GM18499 (cell line): ENCODE measurements around the gene GASK1B.
A peak's percentile ranks its signal among the peaks of the same experiment; 100 is the strongest.

Experiments used
- ATAC-seq: cut with Tn5 transposase; IDR thresholded peaks from one replicate; pipeline ENCODE4 v1.9.1; 2021; ENCODE audit warnings: moderate number of reproducible peaks; ENCODE audit not compliant: insufficient read depth, unreplicated experiment

The GASK1B gene

GRCh38 chr4:158155656-158156356 lies 17.0 kb downstream of the GASK1B start:
- no peak for ATAC-seq

GRCh38 chr4:158147151-158147550 lies 25.7 kb downstream of the GASK1B start:
- no peak for ATAC-seq

GRCh38 chr4:158146736-158147135 lies 26.1 kb downstream of the GASK1B start:
- ATAC-seq = no peak

DNA sequence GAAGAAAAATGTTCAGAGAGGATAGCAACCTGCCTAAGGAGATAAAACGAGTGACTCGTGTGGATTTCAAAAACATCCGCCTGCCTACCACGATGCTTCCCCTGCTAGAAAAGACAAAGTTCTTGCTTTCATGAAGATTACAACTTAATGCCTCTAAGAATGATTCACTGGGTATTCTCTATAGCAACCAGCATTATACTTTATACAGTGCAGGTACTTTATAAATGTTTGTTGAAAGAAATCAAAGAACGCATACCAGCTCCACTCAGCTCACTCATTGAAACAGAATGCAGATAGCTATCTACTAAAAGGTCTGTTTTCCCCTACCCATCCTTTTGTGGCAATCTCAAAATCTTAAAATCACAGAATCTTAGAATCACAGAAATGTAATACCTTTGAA lies 33.7 kb downstream of the GASK1B start:
- no peak for ATAC-seq

GRCh38 chr4:158134222-158134621 lies 38.6 kb downstream of the GASK1B start:
- ATAC-seq = no peak

DNA sequence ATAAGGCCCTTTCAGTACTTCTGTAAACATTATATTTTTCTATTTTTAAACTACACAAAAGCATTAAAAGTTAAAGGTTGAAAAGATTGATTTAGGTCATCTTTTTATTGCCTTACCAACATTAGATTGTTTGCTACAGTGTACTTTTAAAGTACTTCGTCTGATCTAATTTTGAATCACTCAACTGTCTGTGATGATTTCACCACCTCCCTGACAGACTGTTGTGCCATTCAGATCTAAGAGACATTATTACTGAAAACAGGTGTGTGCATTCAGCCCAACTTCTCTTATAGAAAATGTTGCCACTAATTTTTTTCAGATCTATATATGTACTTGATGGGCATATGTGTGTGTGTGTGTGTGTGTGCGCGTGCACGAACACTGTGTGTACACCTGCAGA lies 39.3 kb downstream of the GASK1B start:
- ATAC-seq = no peak

- ATAC-seq = no peak
Measured at GRCh38 chr4:158131027-158131426, 41.8 kb downstream of the GASK1B start.

- no peak for ATAC-seq
Measured at GRCh38 chr4:158130204-158130603, 42.6 kb downstream of the GASK1B start.

- peak; percentile 97 for ATAC-seq
Measured at GRCh38 chr4:158129694-158130093, 43.1 kb downstream of the GASK1B start.

DNA sequence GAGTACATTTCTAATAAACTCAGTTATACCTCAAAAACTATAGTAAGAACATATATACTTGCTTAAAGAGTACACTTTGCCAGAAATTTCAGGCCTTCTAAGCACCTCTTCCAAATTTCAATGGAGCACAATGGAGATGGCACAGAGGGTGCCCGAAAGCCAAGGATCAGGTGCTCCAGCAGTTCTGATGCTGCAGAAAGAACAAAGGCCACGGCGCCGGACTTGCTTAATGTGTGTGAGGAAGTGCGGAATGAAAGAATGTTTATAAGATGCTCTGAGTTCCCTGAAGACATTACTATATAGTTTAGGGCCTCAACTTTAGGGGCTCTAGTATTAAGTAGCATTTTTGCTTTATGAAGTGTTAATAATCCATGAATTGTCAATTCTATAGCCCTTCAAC lies 44.3 kb downstream of the GASK1B start:
- no peak for ATAC-seq

DNA sequence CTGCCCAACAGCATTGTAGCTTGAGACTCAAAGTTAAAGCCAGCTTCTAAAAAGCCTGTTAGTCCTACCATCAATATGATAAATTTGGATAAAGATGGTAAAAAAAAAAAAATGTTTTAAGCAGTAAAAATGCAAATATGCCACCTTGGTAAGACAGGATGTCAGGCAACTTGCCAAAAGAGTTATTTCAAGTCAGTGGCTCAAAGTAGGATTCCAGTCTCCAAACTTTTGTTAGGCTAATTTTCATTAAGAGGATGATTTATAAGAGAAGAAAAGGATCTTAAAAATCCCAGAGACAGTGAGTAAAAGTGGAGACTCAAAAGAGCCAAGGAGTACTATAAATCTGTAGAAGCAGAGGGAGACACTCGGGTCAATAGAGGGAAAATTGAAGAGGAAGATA lies 47.5 kb downstream of the GASK1B start:
- no peak for ATAC-seq
